Measurements from ENCODE around the gene AHCY.
"Not testable (repeated sequence)": the region's sequence is repeated elsewhere in the genome, so short reads cannot be mapped to it uniquely, and the experiment has no call there.

AHCY gene

DNA sequence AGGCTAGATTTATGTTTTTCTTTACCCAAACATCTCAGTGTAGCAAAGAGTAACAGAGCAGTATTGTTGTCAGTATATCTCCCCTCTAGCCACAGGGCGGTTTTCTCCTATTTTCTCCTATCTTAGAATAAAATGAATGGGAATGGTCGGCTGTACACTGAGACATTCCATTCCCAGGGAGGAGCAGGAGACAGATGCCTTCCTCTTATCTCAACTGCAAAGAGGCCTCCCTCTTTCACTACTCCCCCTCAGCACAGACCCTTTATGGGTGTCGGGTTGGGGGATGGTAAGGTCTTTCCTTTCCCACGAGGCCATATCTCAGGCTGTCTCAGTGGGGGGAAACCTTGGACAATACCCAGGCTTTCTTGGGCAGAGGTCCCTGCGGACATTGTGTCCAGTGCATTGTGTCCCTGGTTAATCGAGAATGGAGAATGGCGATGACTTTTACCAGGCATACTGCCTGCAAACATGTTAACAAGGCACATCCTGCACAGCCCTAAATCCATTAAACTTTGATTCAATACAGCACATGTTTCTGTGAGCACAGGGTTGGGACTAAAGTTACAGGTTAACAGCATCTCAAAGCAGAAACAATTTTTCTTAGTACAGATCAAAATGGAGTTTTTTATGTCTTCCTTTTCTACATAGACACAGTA is 50.6 kb downstream of the AHCY start:
- not testable (repeated sequence) for DNase-seq

GRCh38 chr20:34251619-34252018 is 51.5 kb downstream of the AHCY start:
- DNase-seq, result peak in 1 of 2 donors; percentile 31

- DNase-seq, result no peak
Measured at GRCh38 chr20:34250005-34250404, 53.1 kb downstream of the AHCY start.

DNA sequence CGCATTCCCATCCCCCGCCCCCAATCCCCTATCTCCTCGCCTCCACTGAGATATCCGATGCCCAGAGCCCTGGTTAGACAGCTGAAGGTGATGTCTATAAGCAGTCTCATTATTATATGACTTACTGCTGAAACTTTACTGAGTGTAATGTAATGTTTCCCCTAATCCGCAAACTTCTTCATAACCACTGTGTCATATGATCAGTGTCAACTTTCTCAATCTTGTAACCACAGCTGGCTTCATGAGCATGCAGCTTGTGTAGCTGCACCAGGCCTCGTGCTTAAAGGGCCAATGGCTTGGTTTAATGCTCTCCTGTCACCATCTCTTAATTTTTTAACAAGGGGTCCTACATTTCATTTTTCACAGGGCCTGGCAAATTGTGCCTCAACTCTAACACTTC is 53.9 kb downstream of the AHCY start:
- DNase-seq, result peak; percentile 87 to 92

DNA sequence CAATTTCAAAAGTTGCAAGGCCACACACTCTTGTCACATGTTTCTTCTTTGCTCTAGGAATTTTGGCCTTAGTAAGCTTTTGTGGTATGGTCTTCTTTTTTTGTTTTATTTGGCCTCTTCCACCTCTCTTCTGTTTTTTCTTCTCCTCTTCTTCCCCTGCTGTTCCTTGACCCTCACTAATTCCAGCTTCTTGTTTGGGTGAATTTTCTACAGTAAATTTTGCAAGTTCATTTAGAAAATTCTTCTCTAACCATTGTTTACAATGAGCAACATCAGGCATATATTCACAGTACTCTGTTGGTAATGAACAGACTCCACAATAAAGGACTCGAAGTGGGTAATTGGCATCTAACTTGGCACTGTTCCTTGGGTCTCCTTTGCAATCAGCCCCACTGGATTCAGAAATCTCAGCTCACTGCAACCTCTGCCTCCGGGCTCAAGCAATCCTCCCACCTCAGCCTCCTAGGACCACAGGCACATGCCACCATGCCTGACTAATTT is 57.0 kb downstream of the AHCY start:
- DNase-seq, result no peak

DNA sequence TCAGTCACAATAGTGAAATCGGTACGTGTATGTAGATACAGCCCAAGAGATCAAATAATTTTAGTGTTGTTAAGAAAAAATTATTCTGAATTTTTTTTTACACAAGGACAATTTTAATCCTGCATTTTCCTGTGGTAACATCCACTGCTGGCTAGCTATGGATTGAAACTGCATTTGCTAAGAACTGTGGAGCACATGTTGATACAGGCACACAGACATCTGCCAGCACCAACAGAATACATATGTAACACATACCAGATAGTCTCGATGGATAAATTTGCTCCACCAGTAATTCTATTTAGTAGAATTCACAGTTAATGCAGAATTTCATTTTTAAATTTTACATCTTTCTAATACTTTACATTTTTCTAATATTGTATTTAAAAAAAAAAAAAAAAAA is 59.8 kb downstream of the AHCY start:
- no peak for DNase-seq

- DNase-seq, result no peak
Measured at GRCh38 chr20:34242879-34243278, 60.3 kb downstream of the AHCY start.

DNA sequence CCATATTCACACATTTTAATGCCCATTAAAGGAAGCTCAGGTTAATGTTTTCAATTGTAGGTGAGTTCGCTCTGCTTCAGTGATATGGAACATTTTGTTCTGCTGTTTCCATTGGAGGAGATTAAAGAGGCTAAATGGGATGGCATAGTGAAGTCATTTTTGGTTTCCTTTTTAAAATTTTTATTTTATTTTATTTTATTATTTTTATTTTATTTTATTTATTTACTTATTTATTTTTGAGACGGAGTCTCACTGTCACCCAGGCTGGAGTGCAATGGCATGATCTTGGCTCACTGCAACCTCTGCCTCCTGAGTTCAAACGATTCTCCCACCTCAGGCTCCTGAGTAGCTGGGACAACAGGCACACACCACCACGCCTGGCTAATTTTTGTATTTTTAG is 61.1 kb downstream of the AHCY start:
- not testable (repeated sequence) for DNase-seq

DNA sequence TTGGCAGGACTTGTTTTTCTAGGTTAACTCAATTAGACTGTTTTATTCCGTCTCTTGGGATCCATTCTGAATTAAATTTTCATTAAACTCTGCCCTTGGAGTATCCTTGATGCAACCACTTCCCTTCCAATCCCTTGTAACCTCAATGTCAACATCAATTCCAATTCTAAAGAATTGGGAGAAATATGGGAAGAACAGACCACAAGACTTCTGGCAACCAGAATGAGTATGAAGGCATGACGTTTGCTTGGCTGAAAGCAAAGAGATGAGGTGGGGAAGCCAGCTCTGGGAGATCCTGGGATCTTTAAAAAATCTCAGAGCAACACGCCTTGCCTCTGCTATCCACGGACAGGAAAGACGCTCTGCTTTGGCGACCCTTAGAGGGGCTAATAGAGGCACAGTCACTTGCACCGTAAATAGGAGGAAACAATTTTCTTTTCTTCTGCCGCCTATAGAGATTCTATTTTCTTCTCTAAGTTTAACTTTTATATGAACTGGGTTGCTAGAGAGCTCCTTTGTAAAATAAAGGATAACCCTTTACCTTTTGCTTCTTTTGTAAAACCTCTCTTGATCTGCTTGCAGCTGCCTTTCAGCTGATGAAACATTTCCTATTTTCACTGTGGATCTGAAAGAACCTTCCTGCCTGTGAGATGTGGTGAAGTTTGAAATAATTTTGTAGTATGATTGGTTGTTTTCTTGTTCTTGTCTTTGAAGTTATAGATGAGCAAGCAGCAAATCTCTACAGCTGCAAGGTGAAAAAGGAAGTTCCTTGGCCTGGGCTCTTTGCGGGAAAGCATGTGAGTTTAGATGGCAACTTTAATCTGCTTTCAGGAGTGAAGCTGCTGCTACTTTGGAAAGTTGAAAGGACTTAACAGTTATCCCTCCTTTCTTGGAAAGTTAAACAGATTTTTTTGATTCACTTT is 62.2 kb downstream of the AHCY start, which contains the start of gene ASIP:
ASIP (plus strand) TSS at position 731 of the 923 bp plus-strand sequence. CDS start 18,952 bp downstream, outside the sequence.
- no peak for DNase-seq

- no peak for DNase-seq
Measured at GRCh38 chr20:34240121-34240520, 63.0 kb downstream of the AHCY start.

DNA sequence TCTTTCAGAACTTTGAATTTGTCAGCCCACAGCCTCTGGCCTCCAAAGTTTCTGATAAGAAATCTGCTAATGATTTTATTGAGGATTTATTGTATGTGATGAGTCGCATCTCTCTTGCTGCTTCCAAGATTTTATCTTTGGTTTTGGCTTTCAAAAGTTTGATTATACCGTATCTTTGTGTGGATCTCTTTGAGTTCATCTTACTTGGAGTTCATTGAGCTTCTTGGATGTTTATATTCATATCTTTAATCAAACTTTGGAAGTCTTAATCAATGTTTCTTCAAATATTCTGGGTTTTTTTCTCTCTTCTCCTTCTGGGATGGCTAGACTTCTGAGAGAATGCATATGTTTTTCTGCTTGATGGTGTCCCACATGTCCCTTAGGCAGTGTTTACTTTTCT is 65.2 kb downstream of the AHCY start:
- no peak for DNase-seq

- DNase-seq, result no peak
Measured at GRCh38 chr20:34235875-34236274, 67.3 kb downstream of the AHCY start.

- no peak for DNase-seq
Measured at GRCh38 chr20:34233687-34234086, 69.5 kb downstream of the AHCY start.

DNA sequence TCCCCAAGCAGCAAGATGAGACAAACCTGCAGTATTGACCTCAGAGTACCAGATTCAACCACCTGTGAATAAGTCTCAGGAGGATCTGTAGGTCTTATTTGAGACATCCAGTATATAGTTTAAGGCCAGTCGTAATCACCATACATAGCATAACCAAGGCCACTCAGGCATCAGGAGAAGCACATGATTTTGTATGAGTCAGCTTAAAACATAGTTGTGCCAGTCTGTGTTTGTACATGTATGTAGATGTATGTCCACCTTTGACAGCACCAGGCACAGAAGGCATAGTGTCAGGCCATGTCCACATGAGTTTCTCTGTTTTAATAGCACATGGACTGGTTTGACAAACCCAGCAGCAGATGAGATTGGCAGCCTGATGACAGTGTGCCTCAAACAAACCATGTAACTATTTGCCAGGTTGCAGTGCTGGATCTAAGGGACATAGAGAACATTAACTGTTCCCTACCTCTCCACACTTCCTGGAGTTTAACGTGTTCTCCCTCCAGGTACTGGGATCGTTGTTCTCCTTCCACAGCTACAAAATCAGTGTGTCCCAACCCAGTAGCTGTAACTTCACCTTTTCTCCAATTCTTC is 70.6 kb downstream of the AHCY start:
- no peak for DNase-seq

DNA sequence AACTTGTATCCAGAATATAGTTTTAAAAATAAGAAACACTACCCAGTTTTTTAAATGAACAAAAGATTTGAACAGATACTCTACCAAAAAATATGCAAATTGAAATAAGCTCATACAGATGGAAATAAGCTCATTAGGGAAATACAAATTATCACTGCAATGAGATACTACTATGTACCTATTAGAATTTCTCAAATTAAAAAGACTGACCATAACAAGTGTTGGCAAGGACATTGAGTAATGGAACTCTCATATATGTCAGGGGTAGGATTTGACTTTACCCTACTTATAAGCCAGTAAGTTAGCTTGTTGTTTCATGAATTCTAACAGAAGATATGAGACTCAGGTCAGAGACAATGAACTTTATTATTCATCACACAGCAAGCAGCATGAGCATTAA is 71.5 kb downstream of the AHCY start:
- no peak for DNase-seq
